GM15510 (cell line): ENCODE measurements around the gene KLF13.

ENCODE experiments used
- POLR2A ChIP-seq: IDR thresholded peaks from 3 replicates; pipeline ENCODE4 v1.6.1; 2011; ENCODE audit warnings: borderline replicate concordance; ENCODE audit not compliant: insufficient read length; ENCODE audit errors: extremely low read depth

The KLF13 gene

GRCh38 chr15:31332020-31332680, 5.5 kb downstream of the KLF13 start:
- no peak for TF ChIP-seq POLR2A

- TF ChIP-seq POLR2A: no peak
These were observed 6.0 kb downstream of the KLF13 start for GRCh38 chr15:31332681-31333071.

- TF ChIP-seq POLR2A: no peak
These were observed 6.5 kb downstream of the KLF13 start for GRCh38 chr15:31333119-31333518.

GRCh38 chr15:31333820-31334219, 7.2 kb downstream of the KLF13 start:
- no peak for TF ChIP-seq POLR2A

- no peak for TF ChIP-seq POLR2A
These were observed 9.5 kb downstream of the KLF13 start for GRCh38 chr15:31335989-31336592.

- TF ChIP-seq POLR2A: no peak
These were observed 10.1 kb downstream of the KLF13 start for GRCh38 chr15:31336593-31337295.

GRCh38 chr15:31337352-31338031, 10.9 kb downstream of the KLF13 start:
- no peak for TF ChIP-seq POLR2A

GRCh38 chr15:31338318-31338878, 11.8 kb downstream of the KLF13 start:
- no peak for TF ChIP-seq POLR2A

GRCh38 chr15:31338879-31339557, 12.4 kb downstream of the KLF13 start:
- TF ChIP-seq POLR2A: no peak

GRCh38 chr15:31339558-31339895, 12.9 kb downstream of the KLF13 start:
- TF ChIP-seq POLR2A: no peak

GRCh38 chr15:31340047-31340446, 13.4 kb downstream of the KLF13 start:
- TF ChIP-seq POLR2A: no peak

GRCh38 chr15:31340592-31340991, 14.0 kb downstream of the KLF13 start:
- TF ChIP-seq POLR2A: no peak

- no peak for TF ChIP-seq POLR2A
These were observed 14.4 kb downstream of the KLF13 start for GRCh38 chr15:31341071-31341470.

- no peak for TF ChIP-seq POLR2A
These were observed 15.0 kb downstream of the KLF13 start for GRCh38 chr15:31341496-31342195.
